ENCODE measurements around the gene MECP2.

GRCh38 chrX:154019061-154019621 lies 78.4 kb downstream of the MECP2 start:
- no peak for TF ChIP-seq POLR2A (IDR thresholded peaks at IDR 0.05; ENCODE audit: low read depth, low read length)
- no peak for TF ChIP-seq TAF1 (IDR thresholded peaks at IDR 0.05; ENCODE audit: low read depth, low read length)
- TF ChIP-seq POLR2AphosphoS5 (IDR thresholded peaks at IDR 0.05; ENCODE audit: low read depth, low read length), result no peak
- TF ChIP-seq PAX5 (IDR thresholded peaks at IDR 0.05; ENCODE audit: insufficient read depth, low read length, severe bottlenecking), result no peak
